ENCODE measurements around the gene SRPRB.

The SRPRB gene

DNA sequence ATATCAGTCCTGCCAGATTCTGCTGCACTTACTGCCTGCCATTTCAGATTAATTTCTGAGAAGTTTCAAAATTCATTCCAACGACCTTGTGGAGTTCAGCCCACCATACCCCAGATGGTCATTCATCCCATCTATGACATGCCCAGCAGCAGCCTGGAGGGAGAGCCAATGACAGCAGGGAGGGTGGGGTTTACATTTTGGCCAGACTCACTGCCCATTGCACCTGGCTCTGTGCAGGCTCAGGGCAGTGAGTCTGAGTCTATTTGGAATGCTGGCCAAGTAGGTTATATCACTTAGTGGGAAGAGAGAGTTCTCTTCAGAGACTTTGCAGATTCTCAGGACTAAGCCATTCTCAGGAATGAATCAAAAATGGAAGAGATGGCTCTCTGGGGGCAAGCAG is 21.5 kb downstream of the SRPRB start:
- no peak for DNase-seq (ENCODE audit: low spot score)

- DNase-seq (ENCODE audit: low spot score): no peak
Observed at GRCh38 chr3:133827684-133828083, 22.1 kb downstream of the SRPRB start.

GRCh38 chr3:133828576-133829309 is 23.1 kb downstream of the SRPRB start:
- no peak for DNase-seq (ENCODE audit: low spot score)

- DNase-seq (ENCODE audit: low spot score): no peak
Observed at GRCh38 chr3:133829310-133829707, 23.7 kb downstream of the SRPRB start.

- DNase-seq (ENCODE audit: low spot score): no peak
Observed at GRCh38 chr3:133830071-133830470, 24.5 kb downstream of the SRPRB start.

DNA sequence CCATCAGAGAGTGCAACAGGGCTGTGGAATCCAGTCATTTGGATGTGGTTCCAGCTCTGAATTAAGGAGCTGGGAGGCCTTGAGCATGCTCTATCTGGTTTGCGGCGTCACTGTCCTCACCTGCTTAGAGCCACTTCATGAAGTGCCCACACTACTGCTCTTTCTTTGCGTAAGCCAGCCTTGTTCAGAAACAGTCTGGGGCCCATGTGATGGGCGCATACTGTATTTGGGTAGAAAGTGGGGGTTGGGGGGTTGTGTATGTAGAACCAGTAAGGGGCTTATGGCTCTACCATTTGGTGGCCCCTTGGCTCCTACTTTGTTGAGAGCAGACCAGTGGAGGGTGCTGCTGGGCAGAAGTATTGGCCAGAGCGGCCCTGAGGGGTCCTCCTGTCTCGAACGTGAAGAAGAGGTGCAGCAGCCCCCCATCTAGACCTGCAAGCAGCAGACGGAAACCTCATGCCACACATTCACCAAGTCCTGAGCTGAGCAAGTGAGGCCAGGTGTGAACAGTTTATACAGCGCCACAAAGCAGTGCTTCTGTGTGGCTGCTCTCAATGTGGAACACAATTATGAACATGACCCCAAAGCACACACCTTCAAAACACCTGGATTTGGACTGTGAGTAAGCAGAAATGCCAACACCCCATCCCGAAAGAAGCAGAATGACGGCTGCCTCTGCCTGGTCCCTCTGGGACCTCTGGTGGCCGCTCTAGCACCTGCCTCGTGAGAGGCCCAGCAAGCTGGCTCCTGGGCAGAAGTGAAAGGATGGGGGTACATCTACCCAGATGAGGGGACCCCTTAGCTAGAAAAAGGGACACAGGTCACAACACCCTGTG is 26.6 kb downstream of the SRPRB start:
- DNase-seq (ENCODE audit: low spot score): no peak

GRCh38 chr3:133832802-133833144 is 27.2 kb downstream of the SRPRB start:
- no peak for DNase-seq (ENCODE audit: low spot score)

DNA sequence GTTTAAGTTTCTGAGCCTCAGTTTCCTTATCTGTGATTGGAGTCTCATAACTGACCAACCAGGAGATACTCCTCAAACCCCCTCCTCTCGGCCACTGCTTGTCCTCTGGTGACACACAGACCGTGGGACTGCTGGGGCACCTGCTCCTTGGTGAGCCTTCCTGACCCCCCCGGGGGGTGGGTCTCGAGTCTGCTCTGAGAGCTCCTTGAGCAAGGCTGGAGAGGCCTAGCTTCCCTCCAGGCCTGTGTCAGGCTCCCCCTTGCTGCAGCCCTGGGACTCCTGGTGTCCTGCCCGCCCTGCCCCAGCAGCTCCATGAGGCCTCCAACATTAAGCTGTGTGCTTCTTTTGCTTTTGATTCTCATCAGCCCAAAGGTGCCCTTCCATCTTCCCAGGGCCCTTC is 27.7 kb downstream of the SRPRB start:
- DNase-seq (ENCODE audit: low spot score): no peak

DNA sequence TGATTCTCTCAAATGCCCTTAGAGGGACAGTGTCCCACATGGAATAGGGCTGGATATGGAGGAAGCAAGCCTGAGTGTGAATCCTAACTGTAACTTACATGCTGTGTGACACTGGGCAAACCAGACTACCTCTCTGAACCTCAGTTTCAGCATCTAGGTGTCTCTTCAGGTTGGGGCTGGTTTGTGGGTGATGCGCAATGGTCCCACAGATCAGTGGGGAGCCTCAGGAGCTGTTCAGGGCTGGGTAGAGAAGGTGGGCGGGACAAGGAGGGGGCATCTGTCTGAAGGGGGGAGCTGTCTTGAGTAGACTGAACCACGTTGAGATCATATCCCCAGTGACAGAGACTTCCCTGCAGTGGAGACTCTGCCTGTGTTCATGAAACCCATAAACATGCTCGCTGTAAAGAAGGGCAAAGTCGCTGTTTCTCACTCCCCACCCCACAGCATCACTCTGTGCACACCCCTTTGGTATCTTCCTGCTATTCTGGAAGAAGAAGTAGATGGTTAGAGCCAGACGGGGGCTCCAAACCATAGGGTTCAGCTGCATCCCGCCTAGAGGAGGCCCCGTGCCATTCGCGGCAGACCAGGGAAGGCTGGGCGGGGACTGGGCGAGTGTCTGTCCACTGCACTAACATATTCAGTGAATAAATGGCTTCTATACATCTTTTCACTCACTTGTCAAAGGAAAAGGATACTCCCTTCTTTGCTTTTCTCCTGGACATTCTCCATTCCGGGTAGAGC is 28.4 kb downstream of the SRPRB start:
- DNase-seq (ENCODE audit: low spot score): no peak

GRCh38 chr3:133834621-133835417 is 29.2 kb downstream of the SRPRB start:
- no peak for DNase-seq (ENCODE audit: low spot score)

- no peak for DNase-seq (ENCODE audit: low spot score)
Observed at GRCh38 chr3:133835418-133835743, 29.8 kb downstream of the SRPRB start.

- DNase-seq (ENCODE audit: low spot score): no peak
Observed at GRCh38 chr3:133835961-133836360, 30.3 kb downstream of the SRPRB start.

GRCh38 chr3:133836497-133837158 is 31.0 kb downstream of the SRPRB start:
- no peak for DNase-seq (ENCODE audit: low spot score)

- DNase-seq (ENCODE audit: low spot score): no peak
Observed at GRCh38 chr3:133837487-133838295, 32.1 kb downstream of the SRPRB start.

- no peak for DNase-seq (ENCODE audit: low spot score)
Observed at GRCh38 chr3:133838296-133838789, 32.7 kb downstream of the SRPRB start.

DNA sequence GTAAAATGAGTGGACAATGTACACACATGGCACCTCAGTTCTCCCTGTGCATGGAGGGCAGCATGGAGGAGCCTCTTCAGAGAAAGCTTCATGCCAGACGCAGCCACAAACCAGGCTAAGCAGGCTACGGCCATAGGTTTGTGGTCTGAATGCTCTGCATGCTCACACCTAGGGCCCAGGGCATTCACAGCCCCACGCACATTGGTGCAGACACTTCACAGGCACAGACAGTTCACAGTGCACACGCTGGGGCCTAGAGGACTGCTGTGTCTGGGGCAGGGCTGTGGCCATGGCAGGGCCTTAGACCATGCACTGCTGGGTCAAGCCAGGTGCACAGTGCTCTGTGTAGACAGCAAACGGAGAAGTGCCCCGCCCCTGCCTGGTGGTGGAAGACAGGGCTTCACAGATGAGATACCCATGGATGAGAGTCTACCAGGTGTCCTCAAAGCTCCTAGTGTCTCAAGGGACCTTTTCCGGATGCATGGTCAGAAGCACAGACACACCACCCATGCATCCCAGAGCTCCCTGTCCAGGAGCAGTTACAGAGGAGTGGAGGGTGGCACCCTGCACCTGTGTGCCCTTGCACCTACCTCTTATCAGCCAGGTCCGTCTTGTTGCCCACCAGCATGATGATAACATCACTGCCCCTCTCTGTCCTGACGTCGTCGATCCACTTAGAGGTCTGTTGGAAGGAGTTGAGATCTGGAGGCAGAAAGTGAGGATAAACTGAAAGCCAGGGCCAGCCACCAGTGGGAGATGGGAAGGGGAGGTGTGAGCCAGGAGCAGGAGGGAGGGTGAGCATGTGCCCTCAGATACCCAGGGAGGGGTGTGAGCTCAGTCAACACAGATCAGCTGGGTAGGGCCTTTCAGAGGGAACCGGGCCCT is 33.5 kb downstream of the SRPRB start:
- DNase-seq (ENCODE audit: low spot score): no peak

GRCh38 chr3:133840055-133840737 is 34.6 kb downstream of the SRPRB start:
- no peak for DNase-seq (ENCODE audit: low spot score)

DNA sequence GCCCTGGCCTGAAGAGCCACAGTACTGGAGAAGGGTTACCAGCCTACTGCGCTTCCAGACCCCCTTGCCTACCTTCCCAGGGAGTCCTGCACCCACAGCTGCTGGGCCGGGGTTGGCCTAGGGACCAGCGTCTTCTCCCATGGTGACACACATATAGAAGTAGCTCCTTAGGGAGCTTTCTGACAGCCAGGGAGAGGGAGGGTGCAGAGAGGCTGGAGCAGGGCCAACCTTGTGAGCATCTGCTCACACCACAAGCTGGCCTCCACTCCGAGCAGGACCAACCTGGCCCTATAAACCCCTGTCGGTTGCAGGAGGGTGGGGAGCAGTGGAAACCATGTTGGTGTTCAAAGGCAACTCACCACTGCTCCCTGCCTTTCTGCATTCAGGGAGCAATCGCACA is 35.2 kb downstream of the SRPRB start:
- no peak for DNase-seq (ENCODE audit: low spot score)

DNA sequence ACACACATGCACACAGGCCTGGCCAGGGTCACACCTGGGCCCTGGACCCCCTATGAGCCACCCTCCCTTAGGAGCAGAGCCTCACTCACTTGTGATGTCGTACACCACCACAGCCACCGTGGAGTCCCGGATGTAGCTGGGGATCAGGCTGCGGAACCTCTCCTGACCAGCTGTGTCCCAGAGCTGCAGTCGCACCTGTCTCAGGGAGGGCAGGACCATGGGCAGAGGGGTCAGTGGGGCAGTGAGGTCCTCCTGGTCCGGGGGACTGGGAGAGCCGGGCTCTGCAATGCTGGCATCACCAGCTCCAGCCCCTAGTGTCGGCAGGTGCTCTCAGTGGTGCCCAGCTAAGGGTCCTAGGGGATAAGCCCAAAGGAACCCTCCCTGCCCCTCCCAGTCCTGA is 35.6 kb downstream of the SRPRB start:
- DNase-seq (ENCODE audit: low spot score): no peak

All from germinal center (tissue), 1 donor.